ES-I3 (cell line): ENCODE data around the gene DMD.
"Not testable (repeated sequence)": the region's sequence is repeated elsewhere in the genome, so short reads cannot be mapped to it uniquely, and the experiment has no call there.

ENCODE experiments used
- H3K36me3 ChIP-seq: 2 replicates; pipeline ENCODE4 v1.6.1; 2013; ENCODE audit warnings: mild to moderate bottlenecking, low read length, control low read depth, moderate library complexity; ENCODE audit not compliant: insufficient read depth
- H3K4me1 ChIP-seq: 2 replicates; pipeline ENCODE4 v1.6.1; 2013; ENCODE audit warnings: mild to moderate bottlenecking, control low read depth, low read length; ENCODE audit not compliant: insufficient read depth
- H3K9ac ChIP-seq: 2 replicates; pipeline ENCODE4 v1.6.1; 2013; ENCODE audit warnings: low read depth, mild to moderate bottlenecking, low read length, moderate library complexity
- H3K9me3 ChIP-seq: 2 replicates; pipeline ENCODE4 v1.6.1; 2013; ENCODE audit warnings: mild to moderate bottlenecking, low read length, moderate library complexity; ENCODE audit not compliant: control insufficient read depth, insufficient read depth

The DMD gene

GRCh38 chrX:32293962-32294700, 917.2 kb downstream of the DMD start:
- H3K4me1 ChIP-seq, result no peaks in the 10 kb centered on the region
- H3K9me3 ChIP-seq, result no peaks in the 10 kb centered on the region
- H3K36me3 ChIP-seq, result no peaks in the 10 kb centered on the region
- H3K9ac ChIP-seq, result no peak overlapping the region

- no peak overlapping the region for H3K9ac ChIP-seq
- H3K36me3 ChIP-seq, result no peaks in the 10 kb centered on the region
- H3K4me1 ChIP-seq, result no peaks in the 10 kb centered on the region
- H3K9me3 ChIP-seq, result no peaks in the 10 kb centered on the region
Observed at GRCh38 chrX:32289356-32289755, 922.0 kb downstream of the DMD start.

GRCh38 chrX:32281853-32282252, 929.5 kb downstream of the DMD start:
- H3K9ac ChIP-seq, result no peak overlapping the region
- H3K9me3 ChIP-seq, result no peaks in the 10 kb centered on the region
- H3K36me3 ChIP-seq, result no peaks in the 10 kb centered on the region
- H3K4me1 ChIP-seq, result no peaks in the 10 kb centered on the region

- Histone ChIP-seq H3K9ac (no peak overlapping the region), H3K36me3 (no peaks in the 10 kb centered on the region), H3K4me1 (no peaks in the 10 kb centered on the region), H3K9me3 (no peaks in the 10 kb centered on the region)
Observed at GRCh38 chrX:32280921-32281320, 930.4 kb downstream of the DMD start.

GRCh38 chrX:32280489-32280888, 930.9 kb downstream of the DMD start:
- no peaks in the 10 kb centered on the region for H3K4me1 ChIP-seq
- H3K36me3 ChIP-seq, result no peaks in the 10 kb centered on the region
- H3K9me3 ChIP-seq, result no peaks in the 10 kb centered on the region
- no peak overlapping the region for H3K9ac ChIP-seq

- no peaks in the 10 kb centered on the region for H3K9me3 ChIP-seq
- H3K9ac ChIP-seq, result no peak overlapping the region
- no peaks in the 10 kb centered on the region for H3K4me1 ChIP-seq
- no peaks in the 10 kb centered on the region for H3K36me3 ChIP-seq
Observed at GRCh38 chrX:32276153-32276552, 935.2 kb downstream of the DMD start.

- Histone ChIP-seq H3K9me3 (no peaks in the 10 kb centered on the region; the same call in 1 of the 2 replicates), H3K36me3 (no peaks in the 10 kb centered on the region), H3K9ac (no peak overlapping the region), H3K4me1 (no peaks in the 10 kb centered on the region)
Observed at GRCh38 chrX:32269866-32270265, 941.5 kb downstream of the DMD start.

GRCh38 chrX:32268207-32268606, 943.1 kb downstream of the DMD start:
- no peaks in the 10 kb centered on the region for H3K36me3 ChIP-seq
- H3K9me3 ChIP-seq, result no peaks in the 10 kb centered on the region; the same call in 1 of the 2 replicates
- H3K4me1 ChIP-seq, result no peaks in the 10 kb centered on the region
- no peak overlapping the region for H3K9ac ChIP-seq

- Histone ChIP-seq H3K9me3 (no peaks in the 10 kb centered on the region; the same call in 1 of the 2 replicates), H3K4me1 (no peaks in the 10 kb centered on the region), H3K36me3 (no peaks in the 10 kb centered on the region), H3K9ac (no peak overlapping the region)
Observed at GRCh38 chrX:32267796-32268195, 943.6 kb downstream of the DMD start.

GRCh38 chrX:32246675-32247074, 964.7 kb downstream of the DMD start:
- not testable (repeated sequence) for H3K4me1 ChIP-seq

GRCh38 chrX:32195611-32196010, 1015.7 kb downstream of the DMD start:
- no peak overlapping the region for H3K9ac ChIP-seq
- no peaks in the 10 kb centered on the region for H3K9me3 ChIP-seq
- H3K4me1 ChIP-seq, result 0 out of 2 replicates have a peak, but pooled peaks cover 5% of the 10 kb centered on the region
- no peaks in the 10 kb centered on the region for H3K36me3 ChIP-seq

More at GRCh38 chrX:32246675-32247074, 964.7 kb downstream of the DMD start:
- not testable (repeated sequence) for H3K36me3 ChIP-seq, H3K9ac ChIP-seq, H3K9me3 ChIP-seq

- Histone ChIP-seq H3K9ac (no peak overlapping the region), H3K4me1 (no peaks in the 10 kb centered on the region), H3K9me3 (no peaks in the 10 kb centered on the region), H3K36me3 (no peaks in the 10 kb centered on the region)
Observed at GRCh38 chrX:32191316-32191715, 1020.0 kb downstream of the DMD start.

- no peaks in the 10 kb centered on the region for H3K9me3 ChIP-seq
- H3K36me3 ChIP-seq, result no peaks in the 10 kb centered on the region
- H3K9ac ChIP-seq, result no peak overlapping the region
- no peaks in the 10 kb centered on the region for H3K4me1 ChIP-seq
Observed at GRCh38 chrX:32185160-32185559, 1026.2 kb downstream of the DMD start.

GRCh38 chrX:32183066-32183465, 1028.3 kb downstream of the DMD start:
- no peaks in the 10 kb centered on the region for H3K9me3 ChIP-seq
- H3K9ac ChIP-seq, result no peak overlapping the region
- H3K4me1 ChIP-seq, result no peaks in the 10 kb centered on the region
- H3K36me3 ChIP-seq, result no peaks in the 10 kb centered on the region

- Histone ChIP-seq H3K36me3 (no peaks in the 10 kb centered on the region), H3K4me1 (no peaks in the 10 kb centered on the region), H3K9ac (no peak overlapping the region), H3K9me3 (no peaks in the 10 kb centered on the region)
Observed at GRCh38 chrX:32176510-32176909, 1034.8 kb downstream of the DMD start.
